Loucy (cell line): ENCODE results near the gene HIP1.
"Not testable (repeated sequence)": the region's sequence is repeated elsewhere in the genome, so short reads cannot be mapped to it uniquely, and the experiment has no call there.

ENCODE experiments used
- H2AFZ ChIP-seq: fragments of 200-600 bp; sonication (generic); 2 replicates; pipeline ENCODE4 v1.6.0; 2016; ENCODE audit warnings: antibody characterized with exemption, mild to moderate bottlenecking, low read length, moderate library complexity
- H3F3A ChIP-seq: fragments of 200-600 bp; 2 replicates; pipeline ENCODE4 v1.6.0; 2016; ENCODE audit warnings: antibody characterized with exemption, low read depth, mild to moderate bottlenecking
- H3K27me3 ChIP-seq: fragments of 200-600 bp; sonication (generic); 2 replicates; pipeline ENCODE4 v1.6.1; 2014; ENCODE audit warnings: low read length, mild to moderate bottlenecking; ENCODE audit not compliant: insufficient read depth, poor library complexity, severe bottlenecking
- H3K36me3 ChIP-seq: fragments of 200-600 bp; sonication (generic); 2 replicates; pipeline ENCODE4 v1.6.1; 2016; ENCODE audit warnings: low read length; ENCODE audit not compliant: insufficient read depth
- H3K4me1 ChIP-seq: fragments of 200-600 bp; sonication (generic); 2 replicates; pipeline ENCODE4 v1.5.1; 2014; ENCODE audit warnings: low read length, mild to moderate bottlenecking; ENCODE audit not compliant: insufficient read depth, poor library complexity, severe bottlenecking
- H3K4me2 ChIP-seq: fragments of 200-600 bp; sonication (generic); 2 replicates; pipeline ENCODE4 v1.6.0; 2014; ENCODE audit warnings: antibody characterized with exemption, low read length, low read depth, mild to moderate bottlenecking; ENCODE audit not compliant: poor library complexity, severe bottlenecking
- H3K4me3 ChIP-seq: fragments of 200-600 bp; sonication (generic); 2 replicates; pipeline ENCODE4 v1.5.1; 2014; ENCODE audit warnings: low read length, mild to moderate bottlenecking, mixed read lengths; ENCODE audit not compliant: poor library complexity, severe bottlenecking
- H3K79me2 ChIP-seq: fragments of 200-600 bp; sonication (generic); 2 replicates; pipeline ENCODE4 v1.6.1; 2014; ENCODE audit warnings: low read length; ENCODE audit not compliant: insufficient read depth
- H3K9ac ChIP-seq: fragments of 200-600 bp; sonication (generic); 2 replicates; pipeline ENCODE4 v1.6.0; 2014; ENCODE audit warnings: mild to moderate bottlenecking, low read depth, low read length, moderate library complexity; ENCODE audit not compliant: poor library complexity, severe bottlenecking
- H3K9me2 ChIP-seq: fragments of 200-600 bp; sonication (generic); replicated peaks from 2 replicates; pipeline ENCODE4 v1.6.1; 2016; ENCODE audit warnings: low read depth, low read length, mixed read lengths
- H3K9me3 ChIP-seq: fragments of 200-600 bp; sonication (generic); 2 replicates; pipeline ENCODE4 v1.6.1; 2014; ENCODE audit warnings: mild to moderate bottlenecking, antibody characterized with exemption, low read length, low read depth; ENCODE audit not compliant: insufficient read depth
- H4K20me1 ChIP-seq: fragments of 200-600 bp; sonication (generic); 2 replicates; pipeline ENCODE4 v1.6.0; 2014; ENCODE audit warnings: antibody characterized with exemption, low read length, mild to moderate bottlenecking; ENCODE audit not compliant: insufficient read depth, poor library complexity, severe bottlenecking
- CTCF ChIP-seq: fragments of 200-600 bp; sonication (generic); conservative IDR thresholded peaks from 2 replicates; pipeline ENCODE4 v1.5.1; 2014; ENCODE audit warnings: mild to moderate bottlenecking, antibody characterized with exemption, low read length
- EZH2phosphoT487 ChIP-seq: fragments of 200-600 bp; IDR thresholded peaks from 2 replicates; pipeline ENCODE4 v1.6.1; 2018; ENCODE audit warnings: antibody characterized with exemption, mild to moderate bottlenecking, moderate library complexity, borderline replicate concordance

HIP1 gene

GRCh38 chr7:75638594-75639070 lies 100.1 kb downstream of the HIP1 start:
- no peaks in the 10 kb centered on the region for H4K20me1 ChIP-seq
- no peak overlapping the region for H3K4me3 ChIP-seq
- H3K9ac ChIP-seq = no peak overlapping the region
- H3K79me2 ChIP-seq = no peaks in the 10 kb centered on the region
- H3K36me3 ChIP-seq = no peaks in the 10 kb centered on the region
- no peaks in the 10 kb centered on the region for H3F3A ChIP-seq
- H3K27me3 ChIP-seq = no peaks in the 10 kb centered on the region
- H3K4me2 ChIP-seq = peak overlapping the region; percentile 12
- H3K9me2 ChIP-seq = no peaks in the 10 kb centered on the region
- no peak overlapping the region for H2AFZ ChIP-seq
- no peak for TF ChIP-seq CTCF
- TF ChIP-seq EZH2phosphoT487 = no peak
- H3K9me3 ChIP-seq = peaks cover 4% of the 10 kb centered on the region; the same call in 1 of the 2 replicates
- peaks cover 6% of the 10 kb centered on the region for H3K4me1 ChIP-seq

- Histone ChIP-seq H3K79me2 (no peaks in the 10 kb centered on the region), H3K9ac (no peak overlapping the region), H3K4me3 (no peak overlapping the region), H3K4me1 (peaks cover 6% of the 10 kb centered on the region), H3F3A (no peaks in the 10 kb centered on the region), H2AFZ (no peak overlapping the region), H3K27me3 (no peaks in the 10 kb centered on the region), H3K9me3 (no peaks in the 10 kb centered on the region; the same call in 1 of the 2 replicates), H3K9me2 (no peaks in the 10 kb centered on the region), H4K20me1 (no peaks in the 10 kb centered on the region), H3K4me2 (no peak overlapping the region), H3K36me3 (no peaks in the 10 kb centered on the region)
- TF ChIP-seq EZH2phosphoT487 (no peak), CTCF (no peak)
These were observed 100.7 kb downstream of the HIP1 start for GRCh38 chr7:75637854-75638593.

GRCh38 chr7:75635036-75635435 lies 103.7 kb downstream of the HIP1 start:
- no peak overlapping the region for H3K4me3 ChIP-seq
- H2AFZ ChIP-seq = no peak overlapping the region
- no peaks in the 10 kb centered on the region for H3K9me3 ChIP-seq
- H3K27me3 ChIP-seq = no peaks in the 10 kb centered on the region
- no peaks in the 10 kb centered on the region for H3F3A ChIP-seq
- H3K79me2 ChIP-seq = no peaks in the 10 kb centered on the region
- no peak overlapping the region for H3K4me2 ChIP-seq
- H3K4me1 ChIP-seq = peaks cover 6% of the 10 kb centered on the region
- no peaks in the 10 kb centered on the region for H3K36me3 ChIP-seq
- no peak overlapping the region for H3K9ac ChIP-seq
- TF ChIP-seq CTCF (no peak), EZH2phosphoT487 (no peak)
- no peaks in the 10 kb centered on the region for H4K20me1 ChIP-seq
- H3K9me2 ChIP-seq = no peaks in the 10 kb centered on the region

- H3K79me2 ChIP-seq, H3K4me3 ChIP-seq, H3K9me3 ChIP-seq, H2AFZ ChIP-seq, H3K4me1 ChIP-seq, H3K9me2 ChIP-seq, H3K9ac ChIP-seq, H3K27me3 ChIP-seq, H3K36me3 ChIP-seq, H3F3A ChIP-seq, H3K4me2 ChIP-seq, H4K20me1 ChIP-seq: not testable (repeated sequence)
These were observed 106.2 kb downstream of the HIP1 start for GRCh38 chr7:75632587-75632986.
